ENCODE results near the gene CLHC1. TPM values are rescaled to one million over a fixed set of nuclear protein-coding genes. Genes with fewer than 3 reads are reported as not detected.
A peak's percentile ranks its signal among the peaks of the same experiment; 100 is the strongest.
"Not testable (repeated sequence)": the region's sequence is repeated elsewhere in the genome, so short reads cannot be mapped to it uniquely, and the experiment has no call there.

Gene CLHC1
- total RNA-seq, 4 donors from 2014 or later = 3.4 to 15.0 (median 6.4) TPM

DNA sequence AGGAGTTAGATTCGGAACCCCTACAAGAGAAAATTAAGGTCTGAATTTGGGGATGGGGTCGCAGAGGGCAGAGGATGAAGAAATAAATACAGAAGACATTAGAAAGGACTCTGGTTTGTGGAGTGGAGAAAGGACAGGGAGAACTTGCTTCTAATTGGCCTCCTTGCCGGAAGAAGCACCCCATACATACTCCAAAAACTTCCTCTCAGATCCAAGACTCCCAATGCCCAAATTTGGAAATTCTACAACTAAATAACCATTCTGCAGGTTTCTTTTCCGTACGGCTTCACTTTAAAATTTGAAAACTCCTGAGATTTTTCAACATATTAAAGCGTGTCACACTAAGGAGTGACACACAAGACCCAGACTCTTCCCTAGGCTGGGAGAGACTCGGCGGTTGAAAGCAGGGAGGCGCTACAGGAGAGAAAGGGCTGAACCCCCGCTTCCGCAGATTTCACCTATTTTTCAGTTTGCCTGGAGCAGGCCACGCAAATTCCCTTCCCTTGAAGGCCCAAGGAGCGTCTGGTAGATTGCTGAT lies 478 bp downstream of the CLHC1 start:
- Histone ChIP-seq H3K27ac (replicated peaks in 1 of 4) (peak overlapping the region; percentile 88 to 91 (median 90)), H3K36me3 (peaks cover 26 to 33% (median 31%) of the 10 kb centered on the region in 4 donors), H3K4me1 (peaks cover 25 to 47% (median 36%) of the 10 kb centered on the region in 4 donors), H3K4me3 (peak overlapping the region; percentile 58 to 85 (median 69)), H3K9me3 (no peaks in the 10 kb centered on the region), H3K27me3 (no peaks in the 10 kb centered on the region)
- 9% methylated on average over 12 of the region's 13 CpGs for WGBS
- no peak for TF ChIP-seq POLR2A (IDR thresholded peaks at IDR 0.05; ENCODE audit: low read depth)
- TF ChIP-seq CTCF (IDR thresholded peaks at IDR 0.05) = no peak
- no peak for TF ChIP-seq EP300 (IDR thresholded peaks at IDR 0.05)
- TF ChIP-seq POLR2AphosphoS5 (IDR thresholded peaks at IDR 0.05) = no peak
- intact Hi-C loops (cut with DNase I) = no loop called here
- no peak for DNase-seq (ENCODE audit: extremely low spot score)

- TF ChIP-seq POLR2A (IDR thresholded peaks at IDR 0.05; ENCODE audit: low read depth) (no peak), POLR2AphosphoS5 (IDR thresholded peaks at IDR 0.05) (no peak), CTCF (IDR thresholded peaks at IDR 0.05) (no peak), EP300 (IDR thresholded peaks at IDR 0.05) (no peak)
- no peak overlapping the region for H3K27ac ChIP-seq (replicated peaks in 1 of 4)
- no peak for DNase-seq (ENCODE audit: extremely low spot score)
- no peak overlapping the region for H3K4me3 ChIP-seq
- intact Hi-C loops (cut with DNase I) = no loop called here
- peaks cover 25 to 44% (median 35%) of the 10 kb centered on the region in 4 donors for H3K4me1 ChIP-seq
- H3K27me3 ChIP-seq = no peaks in the 10 kb centered on the region
- peaks cover 15 to 23% (median 22%) of the 10 kb centered on the region in 4 donors for H3K36me3 ChIP-seq
- 96% methylated on average over 3 of the region's 3 CpGs for WGBS
- no peaks in the 10 kb centered on the region for H3K9me3 ChIP-seq
These were observed 1.5 kb downstream of the CLHC1 start for GRCh38 chr2:55230551-55230950.

- no peaks in the 10 kb centered on the region for H3K9me3 ChIP-seq
- H3K27ac ChIP-seq (replicated peaks in 1 of 4) = no peak overlapping the region
- no peak for TF ChIP-seq CTCF (IDR thresholded peaks at IDR 0.05)
- TF ChIP-seq POLR2AphosphoS5 (IDR thresholded peaks at IDR 0.05) = no peak
- TF ChIP-seq POLR2A (IDR thresholded peaks at IDR 0.05; ENCODE audit: low read depth) = no peak
- no peak for TF ChIP-seq EP300 (IDR thresholded peaks at IDR 0.05)
- H3K36me3 ChIP-seq = peaks cover 2 to 9% (median 8%) of the 10 kb centered on the region in 4 donors
- peaks cover 19 to 39% (median 30%) of the 10 kb centered on the region in 4 donors for H3K4me1 ChIP-seq
- no peaks in the 10 kb centered on the region for H3K27me3 ChIP-seq
- 91% methylated on average over 2 of the region's 2 CpGs for WGBS
- no peak for DNase-seq (ENCODE audit: extremely low spot score)
- intact Hi-C loops (cut with DNase I) = no loop called here
- no peak overlapping the region for H3K4me3 ChIP-seq
These were observed 2.9 kb downstream of the CLHC1 start for GRCh38 chr2:55229221-55229620.

DNA sequence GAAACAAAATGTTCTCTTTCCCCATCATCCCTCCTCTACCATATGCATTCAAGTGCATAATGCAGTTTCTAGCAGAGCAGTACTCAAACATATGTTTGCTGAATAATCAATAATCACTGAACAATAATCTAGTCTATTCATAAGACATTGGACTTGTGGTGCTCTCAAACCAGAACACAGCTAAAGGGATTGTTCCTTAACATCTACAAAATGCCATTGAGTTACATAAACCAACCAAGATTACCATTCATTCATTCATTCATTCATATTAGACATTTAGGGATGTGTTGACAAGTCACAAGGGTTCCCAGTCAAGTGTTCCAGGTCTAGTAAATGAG lies 3.9 kb downstream of the CLHC1 start:
- no peak for DNase-seq (ENCODE audit: extremely low spot score)
- no peaks in the 10 kb centered on the region for H3K27me3 ChIP-seq
- H3K4me3 ChIP-seq = no peak overlapping the region
- no peaks in the 10 kb centered on the region for H3K9me3 ChIP-seq
- no peaks in the 10 kb centered on the region for H3K36me3 ChIP-seq
- TF ChIP-seq POLR2AphosphoS5 (IDR thresholded peaks at IDR 0.05) = no peak
- TF ChIP-seq EP300 (IDR thresholded peaks at IDR 0.05) = no peak
- TF ChIP-seq CTCF (IDR thresholded peaks at IDR 0.05) = no peak
- no peak for TF ChIP-seq POLR2A (IDR thresholded peaks at IDR 0.05; ENCODE audit: low read depth)
- H3K4me1 ChIP-seq = peaks cover 9 to 28% (median 20%) of the 10 kb centered on the region in 4 donors
- intact Hi-C loops (cut with DNase I) = no loop called here
- peak overlapping the region in 1 of 4 donors; percentile 25 for H3K27ac ChIP-seq (replicated peaks in 1 of 4)

- 76% methylated on average over 7 of the region's 7 CpGs for WGBS
- H3K27me3 ChIP-seq; H3K4me3 ChIP-seq; H3K36me3 ChIP-seq; intact Hi-C loops (cut with DNase I); H3K9me3 ChIP-seq; DNase-seq (ENCODE audit: extremely low spot score): not testable (repeated sequence)
- Histone ChIP-seq H3K4me1 (peaks cover 13 to 32% (median 24%) of the 10 kb centered on the region in 4 donors), H3K27ac (replicated peaks in 1 of 4) (peak overlapping the region in 1 of 4 donors; percentile 42)
These were observed 4.5 kb downstream of the CLHC1 start for GRCh38 chr2:55227437-55228225.
